ENCODE results near the gene MARVELD1.

The MARVELD1 gene

DNA sequence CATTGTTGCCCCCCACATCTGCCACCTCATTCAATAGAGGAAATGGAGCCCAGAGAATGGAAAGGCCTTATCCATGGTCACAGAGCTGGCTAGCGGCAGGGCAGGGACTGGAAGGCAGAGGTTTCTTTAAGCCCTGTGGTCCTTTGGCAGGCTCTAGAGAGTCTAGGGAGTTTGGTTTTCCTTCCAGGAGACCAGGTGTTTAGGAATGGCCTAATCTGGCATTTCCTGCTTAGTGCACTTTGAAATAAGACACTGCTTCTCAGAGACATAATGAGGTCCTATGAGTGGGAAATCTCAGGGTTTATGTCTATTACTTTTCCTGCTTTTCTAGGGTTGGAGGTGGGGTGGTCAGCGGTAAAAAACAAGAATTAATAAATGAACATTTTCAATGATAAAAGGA lies 6.1 kb downstream of the MARVELD1 start:
- no peak for DNase-seq (ENCODE audit: extremely low read depth in 1 of 2, low read depth in 1 of 2)

DNA sequence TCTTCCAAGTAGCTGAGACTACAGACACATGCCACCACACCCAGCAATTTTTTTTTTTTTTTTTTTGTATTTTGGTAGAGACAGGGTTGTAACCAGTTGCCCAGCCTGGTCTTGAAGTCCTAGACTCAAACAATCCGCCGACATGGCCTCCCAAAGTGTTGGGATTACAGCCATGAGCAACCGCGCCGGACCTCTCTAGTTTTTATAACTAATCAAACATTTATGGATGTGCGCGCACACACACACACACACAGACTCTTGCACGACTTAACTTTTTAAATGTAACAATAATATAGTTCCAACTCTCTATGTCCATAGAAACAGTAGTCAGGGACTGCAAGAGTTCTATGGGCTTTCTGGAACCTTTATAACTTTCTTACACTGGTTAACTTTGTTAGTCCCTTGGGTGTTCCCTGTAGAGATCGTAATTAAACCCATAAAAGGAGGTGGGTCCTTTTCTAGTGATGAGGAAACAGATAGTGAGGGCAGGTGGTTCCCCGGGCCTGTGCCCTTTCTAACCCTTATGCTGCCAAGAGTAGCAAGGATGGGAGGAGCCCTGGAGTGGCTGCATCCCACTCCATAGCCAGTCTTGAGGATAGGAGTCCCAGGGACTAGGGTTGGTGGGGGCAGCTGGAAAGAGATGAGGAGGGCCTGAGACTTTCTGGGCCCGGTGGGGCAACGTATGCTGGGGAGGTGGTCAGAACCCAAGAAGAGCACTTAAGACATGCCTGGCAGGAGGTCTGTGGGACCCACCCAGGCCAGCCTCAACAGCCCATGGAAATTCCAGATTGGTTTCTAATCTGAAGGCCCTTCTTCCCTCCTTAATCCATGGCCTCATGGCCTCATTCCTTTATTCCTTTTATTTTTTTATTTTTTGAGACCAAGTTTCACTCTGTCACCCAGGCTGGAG lies 8.6 kb downstream of the MARVELD1 start:
- DNase-seq (ENCODE audit: extremely low read depth in 1 of 2, low read depth in 1 of 2): no peak

- DNase-seq (ENCODE audit: extremely low read depth in 1 of 2, low read depth in 1 of 2): no peak
Observed at GRCh38 chr10:97723001-97723400, 9.5 kb downstream of the MARVELD1 start.

DNA sequence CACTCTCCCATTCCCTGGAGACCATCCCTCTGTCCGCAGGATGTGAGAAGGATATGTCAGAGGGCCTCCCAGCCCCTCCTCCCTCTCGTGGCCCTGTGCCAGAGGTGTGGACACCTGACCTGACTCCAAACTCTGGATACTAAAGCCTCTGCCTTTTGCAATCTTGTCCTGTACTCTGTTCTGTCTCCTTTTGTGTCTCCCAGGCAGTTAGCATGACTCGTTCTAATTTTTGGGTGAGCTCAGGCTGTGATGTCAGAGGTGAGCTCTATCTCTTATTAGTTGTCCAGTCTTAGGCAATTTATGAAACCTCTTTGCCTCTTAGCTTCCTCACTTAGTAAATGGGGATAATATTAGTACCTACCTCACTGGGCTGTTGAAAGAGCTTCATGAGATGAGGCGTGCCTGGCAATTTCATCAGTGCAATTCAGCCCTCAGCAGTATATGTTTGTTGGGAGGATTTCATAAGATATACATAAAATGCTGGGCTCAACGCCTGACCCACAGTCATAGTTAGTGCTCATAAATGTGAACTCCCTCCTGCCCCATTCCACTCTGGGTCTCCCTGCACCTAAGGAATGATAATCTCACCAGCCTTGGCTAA lies 10.9 kb downstream of the MARVELD1 start:
- DNase-seq (ENCODE audit: extremely low read depth in 1 of 2, low read depth in 1 of 2): no peak

- DNase-seq (ENCODE audit: extremely low read depth in 1 of 2, low read depth in 1 of 2): no peak
Observed at GRCh38 chr10:97726636-97727178, 13.2 kb downstream of the MARVELD1 start.

DNA sequence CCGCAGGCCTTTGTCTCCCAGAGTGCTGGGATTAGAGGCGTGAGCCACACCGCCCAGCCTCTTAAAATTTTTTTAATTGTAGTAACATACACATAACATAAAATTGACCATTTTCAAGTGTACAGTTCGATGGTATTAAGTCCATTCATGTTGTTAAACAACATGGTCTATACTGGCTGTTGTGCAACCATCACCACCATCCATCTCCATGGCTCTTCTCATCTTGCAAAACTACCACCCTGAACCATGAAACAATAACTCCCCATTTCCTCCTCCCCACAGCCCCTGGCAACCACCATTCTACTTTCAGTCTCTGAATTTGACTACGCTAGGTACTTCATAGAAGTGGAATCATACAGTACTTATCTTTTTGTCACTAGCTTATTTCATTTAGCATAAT lies 15.5 kb downstream of the MARVELD1 start:
- no peak for DNase-seq (ENCODE audit: extremely low read depth in 1 of 2, low read depth in 1 of 2)

GRCh38 chr10:97731346-97732051 lies 18.0 kb downstream of the MARVELD1 start:
- DNase-seq (ENCODE audit: extremely low read depth in 1 of 2, low read depth in 1 of 2): peak in 1 of 2 donors; percentile 32

DNA sequence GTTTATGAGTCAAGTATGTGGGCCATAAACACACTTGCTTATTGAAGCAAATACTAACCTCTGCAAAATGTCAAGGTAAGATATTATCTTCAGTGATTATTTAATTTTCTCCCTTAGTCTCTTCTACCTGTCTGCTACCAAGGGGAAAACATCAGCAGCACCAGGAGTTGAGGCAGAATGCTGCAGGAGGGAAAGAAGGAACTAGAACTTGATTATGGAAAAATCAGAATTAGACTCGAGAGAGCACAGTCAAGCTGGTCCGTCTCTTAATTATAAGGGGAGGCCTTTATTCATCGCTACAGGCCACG lies 18.5 kb downstream of the MARVELD1 start:
- DNase-seq (ENCODE audit: extremely low read depth in 1 of 2, low read depth in 1 of 2): no peak

GRCh38 chr10:97733256-97733655 lies 19.7 kb downstream of the MARVELD1 start:
- DNase-seq (ENCODE audit: extremely low read depth in 1 of 2, low read depth in 1 of 2): no peak

- no peak for DNase-seq (ENCODE audit: extremely low read depth in 1 of 2, low read depth in 1 of 2)
Observed at GRCh38 chr10:97734021-97734420, 20.5 kb downstream of the MARVELD1 start.

- DNase-seq (ENCODE audit: extremely low read depth in 1 of 2, low read depth in 1 of 2): no peak
Observed at GRCh38 chr10:97736403-97736901, 22.9 kb downstream of the MARVELD1 start.

GRCh38 chr10:97736902-97737769 lies 23.6 kb downstream of the MARVELD1 start, which contains the start of gene ZFYVE27:
Gene ZFYVE27 (plus strand): TSS chr10:97737128. CDS start chr10:97738478, 1,350 bp downstream.
- peak; percentile 96 to 98 for DNase-seq (ENCODE audit: extremely low read depth in 1 of 2, low read depth in 1 of 2)

DNA sequence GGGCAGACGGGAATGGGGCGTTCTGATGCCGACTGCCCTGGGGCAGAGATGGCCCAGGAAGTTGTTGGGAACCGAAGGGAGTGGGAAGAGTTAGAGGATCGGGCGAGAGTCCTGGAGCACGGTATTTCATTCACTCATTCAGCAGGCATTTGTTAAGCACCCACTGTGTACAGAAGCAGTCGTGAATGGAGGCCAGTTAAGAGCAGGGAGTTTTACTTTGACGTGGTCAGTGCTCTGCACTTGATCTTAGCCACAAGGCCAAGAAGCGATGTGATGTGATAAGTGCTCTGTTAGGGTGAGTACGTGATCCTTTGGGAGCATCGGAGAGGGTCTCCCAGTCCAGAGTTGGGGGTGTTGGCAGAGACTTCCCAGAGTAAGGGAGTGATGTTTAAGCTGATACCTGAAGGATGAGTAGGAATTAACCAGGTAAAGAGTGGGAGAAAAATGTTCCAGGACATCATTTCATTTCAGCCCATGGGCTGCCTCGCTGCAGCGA lies 24.3 kb downstream of the MARVELD1 start:
- no peak for DNase-seq (ENCODE audit: extremely low read depth in 1 of 2, low read depth in 1 of 2)

GRCh38 chr10:97738616-97739015 lies 25.1 kb downstream of the MARVELD1 start:
- no peak for DNase-seq (ENCODE audit: extremely low read depth in 1 of 2, low read depth in 1 of 2)

DNA sequence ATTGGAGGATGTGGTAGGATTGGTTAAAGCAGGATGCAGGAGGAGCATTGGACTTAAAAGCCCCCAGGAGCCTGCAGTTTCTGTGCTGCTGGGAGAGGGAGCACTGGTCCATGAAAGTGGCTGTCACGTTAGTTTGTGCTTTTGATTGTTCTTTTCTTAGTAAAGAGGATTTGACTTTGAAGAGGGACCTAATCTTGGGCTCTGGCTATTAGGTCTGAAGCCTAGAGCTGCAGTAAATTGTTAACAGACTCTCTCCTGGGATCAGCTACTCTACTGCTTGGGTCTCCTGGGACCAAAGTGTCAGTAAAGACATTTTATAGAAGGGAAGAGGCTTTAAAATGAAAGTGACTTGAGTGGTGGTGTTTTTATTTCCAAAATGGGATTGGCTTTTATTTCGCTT lies 27.1 kb downstream of the MARVELD1 start:
- DNase-seq (ENCODE audit: extremely low read depth in 1 of 2, low read depth in 1 of 2): no peak

DNA sequence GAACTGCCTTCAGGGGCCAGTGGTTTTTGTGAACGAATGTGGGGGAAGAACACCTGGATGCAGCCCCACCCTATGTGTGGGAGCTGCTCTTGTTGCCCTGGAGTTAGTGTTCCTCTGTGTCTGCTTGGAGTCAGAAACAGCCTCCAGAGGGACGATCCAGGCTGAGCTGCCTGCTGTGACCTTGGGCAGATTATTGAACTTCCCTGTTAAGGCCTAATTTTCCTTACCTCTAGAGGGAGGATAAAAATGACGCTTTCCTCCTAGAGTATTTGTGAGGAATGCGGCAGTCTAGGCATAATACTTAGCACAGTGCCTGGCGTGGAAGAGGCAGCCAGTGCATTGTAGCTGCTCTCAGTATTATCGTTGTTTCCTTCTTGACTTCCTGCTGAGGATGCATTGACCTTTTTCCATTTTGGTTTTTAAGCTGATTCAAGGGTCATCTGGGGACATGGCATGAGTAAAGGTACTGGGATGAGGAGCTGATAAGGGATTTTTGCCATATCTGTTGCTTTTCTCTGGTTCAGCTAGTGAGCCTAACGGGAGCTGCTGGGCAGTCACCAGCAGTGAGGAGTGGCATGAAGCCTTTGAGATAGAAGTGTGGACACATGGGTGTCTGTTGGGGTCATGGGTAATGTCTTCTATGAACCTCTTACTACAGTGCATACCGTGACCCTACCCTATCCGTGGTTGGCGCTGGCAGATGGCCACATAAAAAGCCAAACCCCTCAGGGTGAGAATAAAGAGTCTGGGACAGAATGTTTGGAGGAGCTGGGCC lies 29.8 kb downstream of the MARVELD1 start:
- DNase-seq (ENCODE audit: extremely low read depth in 1 of 2, low read depth in 1 of 2): no peak

- DNase-seq (ENCODE audit: extremely low read depth in 1 of 2, low read depth in 1 of 2): no peak
Observed at GRCh38 chr10:97744405-97745035, 31.0 kb downstream of the MARVELD1 start.

DNA sequence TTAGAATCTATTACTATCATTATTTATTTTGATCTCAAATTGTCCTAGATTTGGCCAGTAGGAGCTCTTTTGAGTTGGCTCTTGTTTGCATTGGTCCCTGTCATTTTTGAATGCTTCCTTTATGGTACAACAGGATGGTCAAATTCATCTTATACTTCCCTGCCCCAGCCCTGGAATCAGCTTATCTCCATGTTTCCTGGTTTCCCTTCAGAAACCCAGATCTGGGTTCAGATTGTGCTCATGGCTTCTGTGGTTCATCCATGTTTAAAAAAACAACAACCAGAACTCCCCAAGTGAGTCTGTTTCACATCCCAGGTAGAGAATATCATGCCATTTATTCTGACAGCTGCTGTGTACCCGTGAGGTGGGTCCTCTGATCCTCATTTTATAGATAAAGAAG lies 34.0 kb downstream of the MARVELD1 start:
- DNase-seq (ENCODE audit: extremely low read depth in 1 of 2, low read depth in 1 of 2): no peak

GRCh38 chr10:97748116-97748515 lies 34.6 kb downstream of the MARVELD1 start:
- no peak for DNase-seq (ENCODE audit: extremely low read depth in 1 of 2, low read depth in 1 of 2)
